Smooth muscle cell (in vitro differentiated cells): ENCODE measurements around the gene ZC3H6. TPM values are rescaled to one million over a fixed set of nuclear protein-coding genes. Genes with fewer than 3 reads are reported as not detected.
"Not testable (repeated sequence)": the region's sequence is repeated elsewhere in the genome, so short reads cannot be mapped to it uniquely, and the experiment has no call there.

Source experiments
- DNase-seq: peaks from one replicate; lab custom pipeline; 2025; ENCODE audit not compliant: unreplicated experiment; lab: John Stamatoyannopoulos, UW
- H2AFZ ChIP-seq: fragments of 200-600 bp; sonication (generic); 2 replicates; pipeline ENCODE4 v1.6.0; 2016; ENCODE audit warnings: antibody characterized with exemption, low read depth, mild to moderate bottlenecking
- H3F3A ChIP-seq: fragments of 200-600 bp; sonication (generic); 2 replicates; pipeline ENCODE4 v1.6.0; 2017; ENCODE audit warnings: antibody characterized with exemption, low read depth
- H3K27ac ChIP-seq: fragments of 200-600 bp; sonication (generic); 2 replicates; pipeline ENCODE4 v1.5.1; 2016; ENCODE audit warnings: low read depth, mild to moderate bottlenecking
- H3K27me3 ChIP-seq: fragments of 200-600 bp; sonication (generic); 2 replicates; pipeline ENCODE4 v1.6.1; 2016; ENCODE audit warnings: low read depth, mild to moderate bottlenecking
- H3K36me3 ChIP-seq: fragments of 200-600 bp; sonication (generic); 2 replicates; pipeline ENCODE4 v1.5.1; 2016; ENCODE audit warnings: low read depth
- H3K4me1 ChIP-seq: fragments of 200-600 bp; sonication (generic); 2 replicates; pipeline ENCODE4 v1.5.1; 2016; ENCODE audit warnings: low read depth
- H3K4me2 ChIP-seq: fragments of 200-600 bp; sonication (generic); 2 replicates; pipeline ENCODE4 v1.6.0; 2016; ENCODE audit warnings: mild to moderate bottlenecking
- H3K4me3 ChIP-seq: fragments of 200-600 bp; sonication (generic); 2 replicates; pipeline ENCODE4 v1.5.1; 2016; ENCODE audit warnings: mild to moderate bottlenecking
- H3K79me2 ChIP-seq: fragments of 200-600 bp; sonication (generic); 2 replicates; pipeline ENCODE4 v1.6.0; 2016; ENCODE audit warnings: low read depth, mild to moderate bottlenecking
- H3K9ac ChIP-seq: fragments of 200-600 bp; sonication (generic); 2 replicates; pipeline ENCODE4 v1.6.0; 2016; ENCODE audit warnings: low read depth
- H3K9me3 ChIP-seq: fragments of 200-600 bp; sonication (generic); replicated peaks from 2 replicates; pipeline ENCODE4 v1.5.1; 2016; ENCODE audit warnings: low read depth
- H4K20me1 ChIP-seq: fragments of 200-600 bp; sonication (generic); 2 replicates; pipeline ENCODE4 v1.6.0; 2016; ENCODE audit warnings: low read depth
- CTCF ChIP-seq: fragments of 200-600 bp; sonication (generic); IDR thresholded peaks from 2 replicates; pipeline ENCODE4 v1.5.1; 2017; ENCODE audit warnings: borderline replicate concordance, mild to moderate bottlenecking, antibody characterized with exemption; ENCODE audit not compliant: insufficient read depth, poor library complexity, severe bottlenecking
- WGBS: methylation state at CpG from one replicate; pipeline ENCODE4 v1.1.7; 2016; ENCODE audit warnings: low lambda C conversion rate; 5-methylcytosine and 5-hydroxymethylcytosine counted together
- polyA plus RNA-seq: library from polyadenylated mRNA; unstranded; fragments of >200 nt; fragmentation: Nextera tagmentation; extraction: Ambion mirVana; gene quantifications from 2 replicates; pipeline ENCODE4 v1.2.1, GENCODE V29; 2016
- total RNA-seq: library from RNA; depleted of rRNA; stranded (reverse); fragments of >200 nt; gene quantifications from 2 replicates; pipeline ENCODE4 v1.2.3, GENCODE V29; 2014

Gene ZC3H6
- total and polyA plus RNA-seq, 2 experiments from 2014 or later = 1.9 to 8.4 TPM

GRCh38 chr2:112276954-112277353, 1.6 kb downstream of the ZC3H6 start:
- no peaks in the 10 kb centered on the region for H3K36me3 ChIP-seq
- no peaks in the 10 kb centered on the region for H4K20me1 ChIP-seq
- 80% methylated on average over 5 of the region's 5 CpGs for WGBS
- H3K27ac ChIP-seq = no peak overlapping the region
- H3K4me2 ChIP-seq = peak overlapping the region; percentile 98
- H3K4me1 ChIP-seq = peaks cover 25% of the 10 kb centered on the region
- peaks cover 3% of the 10 kb centered on the region for H3F3A ChIP-seq
- no peaks in the 10 kb centered on the region for H3K9me3 ChIP-seq
- peak overlapping the region; percentile 97 for H3K4me3 ChIP-seq
- H3K9ac ChIP-seq = no peak overlapping the region
- H3K27me3 ChIP-seq = no peaks in the 10 kb centered on the region
- no peak for DNase-seq
- no peak overlapping the region for H2AFZ ChIP-seq
- TF ChIP-seq CTCF = no peak
- peaks cover 15% of the 10 kb centered on the region for H3K79me2 ChIP-seq

- Histone ChIP-seq H3K79me2 (peaks cover 15% of the 10 kb centered on the region), H2AFZ (no peak overlapping the region), H3K9ac (no peak overlapping the region), H4K20me1 (no peaks in the 10 kb centered on the region), H3K36me3 (no peaks in the 10 kb centered on the region), H3K4me3 (no peak overlapping the region), H3K9me3 (no peaks in the 10 kb centered on the region), H3F3A (peaks cover 3% of the 10 kb centered on the region), H3K27ac (no peak overlapping the region), H3K4me2 (peak overlapping the region; percentile 98), H3K27me3 (no peaks in the 10 kb centered on the region), H3K4me1 (peaks cover 20% of the 10 kb centered on the region)
- WGBS = 98% methylated on average over 5 of the region's 5 CpGs
- no peak for TF ChIP-seq CTCF
- no peak for DNase-seq
Observed at GRCh38 chr2:112277596-112278220, 2.3 kb downstream of the ZC3H6 start.

- H3K9ac ChIP-seq, H3K79me2 ChIP-seq, H3K27ac ChIP-seq, DNase-seq, H3F3A ChIP-seq, H3K36me3 ChIP-seq, H3K4me3 ChIP-seq, H2AFZ ChIP-seq, H3K27me3 ChIP-seq, H3K9me3 ChIP-seq, H3K4me2 ChIP-seq, H3K4me1 ChIP-seq, H4K20me1 ChIP-seq: not testable (repeated sequence)
- 98% methylated on average over 4 of the region's 4 CpGs for WGBS
Observed at GRCh38 chr2:112282066-112282465, 6.7 kb downstream of the ZC3H6 start.

- H3K4me1 ChIP-seq, H3K79me2 ChIP-seq, H2AFZ ChIP-seq, H3K36me3 ChIP-seq, H3K4me3 ChIP-seq, DNase-seq, H3F3A ChIP-seq, H3K9me3 ChIP-seq, H4K20me1 ChIP-seq, H3K9ac ChIP-seq, H3K27me3 ChIP-seq: not testable (repeated sequence)
- 51% methylated on average over 2 of the region's 2 CpGs for WGBS
- Histone ChIP-seq H3K27ac (peak overlapping the region; percentile 56), H3K4me2 (peak overlapping the region; percentile 67)
Observed at GRCh38 chr2:112283535-112283934, 8.1 kb downstream of the ZC3H6 start.

- Histone ChIP-seq H3K4me1 (no peaks in the 10 kb centered on the region), H3K4me2 (no peak overlapping the region), H3K27me3 (no peaks in the 10 kb centered on the region), H3K9ac (no peak overlapping the region), H3K79me2 (no peaks in the 10 kb centered on the region), H4K20me1 (peaks cover 9% of the 10 kb centered on the region), H3K36me3 (no peaks in the 10 kb centered on the region), H3K4me3 (no peak overlapping the region), H2AFZ (no peak overlapping the region), H3K9me3 (no peaks in the 10 kb centered on the region), H3K27ac (no peak overlapping the region), H3F3A (no peaks in the 10 kb centered on the region)
- no peak for DNase-seq
- no peak for TF ChIP-seq CTCF
- WGBS = 57% methylated on average over 3 of the region's 3 CpGs
Observed at GRCh38 chr2:112290088-112290487, 14.7 kb downstream of the ZC3H6 start.
